Measurements from ENCODE around the gene HEXD. TPM values are rescaled to one million over a fixed set of nuclear protein-coding genes. Genes with fewer than 3 reads are reported as not detected.
A peak's percentile ranks its signal among the peaks of the same experiment; 100 is the strongest.

The HEXD gene
- total and polyA plus RNA-seq, 11 donors, result 9.9 to 24.1 (median 15.1) TPM

- Histone ChIP-seq H3K4me3 (no peak overlapping the region), H3K27ac (peak overlapping the region in 1 of 12 donors; percentile 90), H3K27me3 (no peaks in the 10 kb centered on the region), H3K9me3 (no peaks in the 10 kb centered on the region), H3K36me3 (peaks cover under 1 to 39% (median 27%) of the 10 kb centered on the region in 9 donors), H3K4me1 (peaks cover 0 to 31% (median 10%) of the 10 kb centered on the region in 12 donors)
- TF ChIP-seq CTCF (IDR thresholded peaks at IDR 0.05) (no peak), POLR2A (IDR thresholded peaks at IDR 0.05) (no peak)
- 89 to 95% (median 91%) methylated on average over 21 to 25 of the region's 25 CpGs for WGBS, 4 donors
- intact Hi-C loops (cut with DNase I), result loop anchor here in 5 of 10 donors (5.0 to 10.0 kb wide), 3 partner anchors 54 to 138 kb away; no protein-coding TSS in a partner anchor
- DNase-seq (no peak), ATAC-seq (no peak)
These were observed 72.5 kb downstream of the HEXD start for GRCh38 chr17:82490512-82491195.

GRCh38 chr17:82491196-82491530 lies 73.0 kb downstream of the HEXD start:
- TF ChIP-seq POLR2A (IDR thresholded peaks at IDR 0.05), result no peak
- no peak for TF ChIP-seq CTCF (IDR thresholded peaks at IDR 0.05)
- no peaks in the 10 kb centered on the region for H3K9me3 ChIP-seq
- peaks cover 0 to 34% (median 22%) of the 10 kb centered on the region in 9 donors for H3K36me3 ChIP-seq
- H3K4me1 ChIP-seq, result peaks cover 0 to 34% (median 12%) of the 10 kb centered on the region in 12 donors
- WGBS, 4 donors, result 88 to 94% (median 91%) methylated on average over 6 to 10 of the region's 10 CpGs
- intact Hi-C loops (cut with DNase I), result loop anchor here in 5 of 10 donors (5.0 to 10.0 kb wide), 3 partner anchors 54 to 139 kb away; no protein-coding TSS in a partner anchor
- DNase-seq (no peak), ATAC-seq (no peak)
- no peak overlapping the region for H3K27ac ChIP-seq
- H3K4me3 ChIP-seq, result no peak overlapping the region
- no peaks in the 10 kb centered on the region for H3K27me3 ChIP-seq

GRCh38 chr17:82491533-82491932 lies 73.4 kb downstream of the HEXD start:
- Histone ChIP-seq H3K27me3 (no peaks in the 10 kb centered on the region), H3K4me1 (peaks cover 0 to 37% (median 14%) of the 10 kb centered on the region in 12 donors), H3K4me3 (no peak overlapping the region), H3K36me3 (peaks cover 0 to 30% (median 19%) of the 10 kb centered on the region in 9 donors), H3K27ac (no peak overlapping the region), H3K9me3 (no peaks in the 10 kb centered on the region)
- intact Hi-C loops (cut with DNase I), result loop anchor here in 5 of 10 donors (5.0 to 10.0 kb wide), 3 partner anchors 53 to 139 kb away; no protein-coding TSS in a partner anchor
- ATAC-seq (no peak), DNase-seq (no peak)
- TF ChIP-seq POLR2A (IDR thresholded peaks at IDR 0.05) (no peak), CTCF (IDR thresholded peaks at IDR 0.05) (no peak)
- WGBS, 4 donors, result 86 to 97% (median 94%) methylated on average over 12 to 15 of the region's 15 CpGs

Other genes with a start within 250 kb of the HEXD start
- 10 to 100 TPM in 5 of 9 donors, 1 to 10 TPM in 4; 4.3 to 17.6 (median 10.7) TPM for gene CCDC57, start 205.5 kb upstream of the HEXD start, total RNA-seq
- 1 to 10 TPM; 8.7 to 9.5 TPM for gene CCDC57, start 205.5 kb upstream of the HEXD start, polyA plus RNA-seq
- gene SLC16A3, start 189.3 kb upstream of the HEXD start, total RNA-seq, result 10 to 100 TPM in 5 of 9 donors, 1 to 10 TPM in 4; 6.5 to 56.0 (median 12.9) TPM
- gene SLC16A3, start 189.3 kb upstream of the HEXD start, polyA plus RNA-seq, result 10 to 100 TPM in 1 of 2 donors, 1 to 10 TPM in 1; 8.3 to 33.9 TPM
- 10 to 100 TPM; 38.4 to 83.9 (median 66.1) TPM for gene CSNK1D, start 144.6 kb upstream of the HEXD start, total RNA-seq
- 10 to 100 TPM; 47.5 to 88.1 TPM for gene CSNK1D, start 144.6 kb upstream of the HEXD start, polyA plus RNA-seq
- gene CD7, start 100.7 kb upstream of the HEXD start, total RNA-seq, result 1 to 10 TPM in 2 of 9 donors, under 1 TPM in 5, not detected in 2; 0.21 to 8.6 (median 0.42) TPM
- under 1 TPM; 0.23 to 0.53 TPM for gene CD7, start 100.7 kb upstream of the HEXD start, polyA plus RNA-seq
- 10 to 100 TPM in 2 of 9 donors, 1 to 10 TPM in 7; 2.3 to 41.6 (median 3.5) TPM for gene SECTM1, start 84.6 kb upstream of the HEXD start, total RNA-seq
- gene SECTM1, start 84.6 kb upstream of the HEXD start, polyA plus RNA-seq, result 1 to 10 TPM; 2.3 to 3.4 TPM
- not detected for gene TEX19, start 59.1 kb upstream of the HEXD start, total RNA-seq
- gene TEX19, start 59.1 kb upstream of the HEXD start, polyA plus RNA-seq, result not detected
- gene UTS2R, start 46.6 kb upstream of the HEXD start, total RNA-seq, result 10 to 100 TPM in 1 of 9 donors, 1 to 10 TPM in 6, under 1 TPM in 2; 0.58 to 21.9 (median 1.7) TPM
- gene UTS2R, start 46.6 kb upstream of the HEXD start, polyA plus RNA-seq, result under 1 TPM; 0.11 TPM
- 10 to 100 TPM; 23.3 to 38.5 (median 31.4) TPM for gene OGFOD3, start 239 bp downstream of the HEXD start, total RNA-seq
- gene OGFOD3, start 239 bp downstream of the HEXD start, polyA plus RNA-seq, result 10 to 100 TPM; 22.6 to 25.5 TPM
- gene CYBC1, start 32.4 kb downstream of the HEXD start, total RNA-seq, result 10 to 100 TPM; 20.1 to 82.1 (median 25.4) TPM
- 10 to 100 TPM; 17.3 to 41.1 TPM for gene CYBC1, start 32.4 kb downstream of the HEXD start, polyA plus RNA-seq
- 10 to 100 TPM; 48.6 to 77.4 (median 59.5) TPM for gene NARF, start 40.4 kb downstream of the HEXD start, total RNA-seq
- 100 to 1,000 TPM in 1 of 2 donors, 10 to 100 TPM in 1; 76.2 to 111 TPM for gene NARF, start 40.4 kb downstream of the HEXD start, polyA plus RNA-seq
- 10 to 100 TPM; 26.9 to 77.0 (median 33.9) TPM for gene FOXK2, start 101.4 kb downstream of the HEXD start, total RNA-seq
- 10 to 100 TPM; 15.6 to 43.2 TPM for gene FOXK2, start 101.4 kb downstream of the HEXD start, polyA plus RNA-seq
- 10 to 100 TPM; 33.9 to 48.2 (median 40.1) TPM for gene WDR45B, start 230.1 kb downstream of the HEXD start, total RNA-seq
- 10 to 100 TPM; 23.5 to 60.7 TPM for gene WDR45B, start 230.1 kb downstream of the HEXD start, polyA plus RNA-seq